ENCODE data around the gene GPC2.

Gene GPC2

DNA sequence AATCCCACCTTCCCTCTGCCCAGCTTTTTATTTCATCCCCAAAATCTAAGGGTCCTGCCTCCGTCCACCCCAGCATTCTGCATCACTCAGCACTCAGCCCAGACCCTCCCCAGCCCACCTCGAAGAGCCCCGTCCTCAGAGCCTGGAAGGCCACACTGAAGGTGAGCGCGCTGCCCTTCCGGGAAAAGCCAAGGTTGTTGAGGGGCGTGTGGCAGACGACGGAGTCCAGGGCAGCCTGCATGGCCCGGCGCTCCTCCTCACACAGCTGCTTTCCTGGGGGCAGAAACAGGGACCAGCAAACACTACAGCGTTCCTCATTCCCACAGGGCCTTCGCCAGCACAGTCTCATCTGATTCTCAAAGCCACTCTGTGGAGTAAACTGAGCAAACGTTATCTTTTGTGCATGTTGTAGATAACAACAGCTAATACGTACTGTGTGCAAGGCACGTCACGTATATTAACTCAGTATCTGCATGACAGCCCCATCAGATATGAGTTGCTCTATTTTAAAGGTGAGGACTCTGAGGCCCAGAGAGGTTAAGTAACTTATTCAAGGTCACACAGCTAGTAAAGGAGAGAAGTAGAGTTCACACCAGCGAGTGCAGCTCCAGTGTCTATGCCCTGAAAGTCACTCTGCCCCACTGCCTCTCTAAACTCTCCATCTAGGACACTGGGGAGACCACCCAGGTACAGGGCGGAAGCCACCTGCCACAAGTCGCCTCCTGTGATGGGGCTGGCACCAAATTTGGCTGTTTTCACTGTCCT, 21.4 kb downstream of the GPC2 start:
- DNase-seq (ENCODE audit: low spot score) = peak; percentile 9
- in situ Hi-C loops (cut with MboI; ENCODE audit: low pct_unique_long_range_greater_than_20kb, low sequenced_read_pairs, unreplicated experiment) = no loop called here
- TF ChIP-seq, protein P1, sequence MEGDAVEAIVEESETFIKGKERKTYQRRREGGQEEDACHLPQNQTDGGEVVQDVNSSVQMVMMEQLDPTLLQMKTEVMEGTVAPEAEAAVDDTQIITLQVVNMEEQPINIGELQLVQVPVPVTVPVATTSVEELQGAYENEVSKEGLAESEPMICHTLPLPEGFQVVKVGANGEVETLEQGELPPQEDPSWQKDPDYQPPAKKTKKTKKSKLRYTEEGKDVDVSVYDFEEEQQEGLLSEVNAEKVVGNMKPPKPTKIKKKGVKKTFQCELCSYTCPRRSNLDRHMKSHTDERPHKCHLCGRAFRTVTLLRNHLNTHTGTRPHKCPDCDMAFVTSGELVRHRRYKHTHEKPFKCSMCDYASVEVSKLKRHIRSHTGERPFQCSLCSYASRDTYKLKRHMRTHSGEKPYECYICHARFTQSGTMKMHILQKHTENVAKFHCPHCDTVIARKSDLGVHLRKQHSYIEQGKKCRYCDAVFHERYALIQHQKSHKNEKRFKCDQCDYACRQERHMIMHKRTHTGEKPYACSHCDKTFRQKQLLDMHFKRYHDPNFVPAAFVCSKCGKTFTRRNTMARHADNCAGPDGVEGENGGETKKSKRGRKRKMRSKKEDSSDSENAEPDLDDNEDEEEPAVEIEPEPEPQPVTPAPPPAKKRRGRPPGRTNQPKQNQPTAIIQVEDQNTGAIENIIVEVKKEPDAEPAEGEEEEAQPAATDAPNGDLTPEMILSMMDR (IDR thresholded peaks at IDR 0.05; ENCODE audit: extremely low read depth, insufficient read depth, missing control alignments) = no peak

DNA sequence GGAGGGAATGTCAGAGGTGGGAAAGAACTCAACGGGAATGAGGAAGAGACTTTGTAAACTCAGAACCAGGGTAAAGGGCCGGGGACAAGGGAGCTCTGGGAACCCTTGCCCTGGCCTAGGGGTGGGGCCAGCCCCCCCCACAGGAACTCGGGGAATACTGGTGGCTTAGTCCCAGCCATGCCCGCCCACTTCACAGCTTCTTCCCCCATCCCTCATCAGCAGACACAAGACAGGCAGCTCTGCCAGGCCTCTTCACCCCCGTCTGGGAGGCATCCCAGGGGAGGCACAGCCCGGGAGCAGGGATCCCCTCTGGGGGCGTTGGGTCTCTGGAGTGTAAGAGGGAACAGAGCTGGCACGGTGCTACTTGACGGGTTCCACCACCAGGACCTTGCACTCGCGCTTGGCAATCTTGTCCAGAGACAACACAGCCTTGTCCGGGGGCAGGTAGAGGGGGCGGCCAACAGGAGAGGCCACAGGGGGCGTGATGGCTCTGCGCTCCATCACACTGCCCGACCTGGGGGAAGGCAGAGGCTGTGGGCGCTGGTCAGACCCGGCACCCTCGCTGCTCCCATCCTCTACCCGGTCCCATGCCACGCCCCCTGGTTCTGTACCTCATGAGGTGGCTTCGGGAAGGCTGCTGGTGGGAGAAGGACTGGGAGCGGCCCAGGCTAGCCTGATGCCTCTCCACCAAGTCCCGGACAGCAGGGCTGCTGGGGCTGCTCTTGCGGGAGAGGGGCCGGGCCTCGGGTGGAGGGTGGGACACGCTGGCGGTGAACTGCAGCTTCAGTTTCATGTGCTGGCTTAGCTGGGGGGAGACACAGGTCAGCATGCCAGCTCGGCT, 22.3 kb downstream of the GPC2 start:
- DNase-seq (ENCODE audit: low spot score) = peak; percentile 7
- in situ Hi-C loops (cut with MboI; ENCODE audit: low pct_unique_long_range_greater_than_20kb, low sequenced_read_pairs, unreplicated experiment) = no loop called here
- TF ChIP-seq, protein P1 (IDR thresholded peaks at IDR 0.05; ENCODE audit: extremely low read depth, insufficient read depth, missing control alignments) = no peak

DNA sequence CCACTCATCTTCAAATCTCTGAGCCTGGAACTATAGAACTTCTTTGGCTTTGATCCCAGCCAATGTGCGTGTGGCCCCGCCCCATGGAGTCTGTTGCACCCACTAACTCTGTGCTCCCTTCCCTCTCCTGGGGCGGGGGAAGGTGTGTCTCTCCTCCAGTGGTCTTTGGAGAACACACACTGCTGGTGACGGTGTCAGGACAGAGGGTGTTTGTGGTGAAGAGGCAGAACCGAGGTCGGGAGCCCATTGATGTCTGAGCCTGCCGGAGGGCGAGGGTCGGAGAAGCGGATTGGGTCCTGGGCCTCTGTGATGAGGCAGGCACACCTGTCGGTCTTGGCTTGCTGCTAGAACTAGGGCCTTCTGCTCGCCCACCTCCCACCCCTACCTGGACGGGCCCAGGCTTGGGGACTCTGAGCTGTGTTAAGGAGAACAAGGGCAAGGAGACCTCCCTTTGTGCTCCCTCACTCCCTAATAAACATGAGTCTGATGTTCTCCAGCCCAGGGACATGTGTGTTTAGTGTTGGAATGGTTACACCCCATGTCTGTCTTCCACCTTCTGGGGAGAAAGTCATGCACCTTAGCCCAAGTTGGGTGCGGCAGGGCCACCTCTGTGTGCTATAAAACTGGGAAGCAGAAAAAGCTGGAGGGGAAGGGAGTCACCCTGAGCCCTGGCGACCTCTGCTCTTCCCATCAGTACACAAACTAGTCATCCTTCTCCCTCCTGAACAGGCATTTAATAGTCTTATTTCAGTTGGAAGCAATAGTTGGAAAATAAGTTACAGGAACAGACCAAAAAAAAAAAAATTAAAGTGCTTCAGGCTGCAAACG, 23.3 kb downstream of the GPC2 start:
- in situ Hi-C loops (cut with MboI; ENCODE audit: low pct_unique_long_range_greater_than_20kb, low sequenced_read_pairs, unreplicated experiment) = no loop called here
- DNase-seq (ENCODE audit: low spot score) = no peak
- TF ChIP-seq, protein P1 (IDR thresholded peaks at IDR 0.05; ENCODE audit: extremely low read depth, insufficient read depth, missing control alignments) = no peak

DNA sequence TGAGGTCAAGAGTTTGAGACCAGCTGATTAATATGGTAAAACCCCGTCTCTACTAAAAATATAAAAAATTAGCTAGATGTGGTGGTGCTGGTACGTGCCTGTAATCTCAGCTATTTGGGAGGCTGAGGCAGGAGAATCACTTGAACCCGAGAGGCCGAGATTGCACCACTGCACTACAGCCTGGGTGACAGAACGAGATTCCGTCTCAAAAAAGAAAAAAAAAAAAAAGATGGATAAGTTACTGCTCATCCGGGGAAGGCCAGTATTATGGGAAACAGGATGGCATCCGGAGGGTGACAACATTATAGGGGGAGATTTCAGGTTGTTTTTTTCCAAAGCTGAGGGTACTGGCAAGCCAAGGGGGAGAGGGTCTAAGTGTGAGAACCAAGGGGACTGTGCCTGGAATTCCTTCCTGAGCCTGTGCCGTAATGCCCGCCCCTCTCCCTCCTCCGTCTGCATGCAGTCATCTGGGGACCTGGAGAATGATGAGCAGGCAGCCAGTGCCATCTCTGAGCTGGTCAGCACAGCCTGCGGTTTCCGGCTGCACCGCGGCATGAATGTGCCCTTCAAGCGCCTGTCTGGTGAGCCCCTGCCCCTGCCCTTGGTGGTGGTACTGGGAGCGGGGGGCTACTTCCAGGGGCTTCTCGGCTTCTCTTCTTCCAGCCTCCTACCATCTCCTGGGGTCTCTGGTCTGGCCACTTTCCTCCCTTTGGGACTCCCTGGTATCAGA, 24.1 kb downstream of the GPC2 start:
- in situ Hi-C loops (cut with MboI; ENCODE audit: low pct_unique_long_range_greater_than_20kb, low sequenced_read_pairs, unreplicated experiment) = no loop called here
- TF ChIP-seq, protein P1 (IDR thresholded peaks at IDR 0.05; ENCODE audit: extremely low read depth, insufficient read depth, missing control alignments) = no peak
- DNase-seq (ENCODE audit: low spot score) = no peak

DNA sequence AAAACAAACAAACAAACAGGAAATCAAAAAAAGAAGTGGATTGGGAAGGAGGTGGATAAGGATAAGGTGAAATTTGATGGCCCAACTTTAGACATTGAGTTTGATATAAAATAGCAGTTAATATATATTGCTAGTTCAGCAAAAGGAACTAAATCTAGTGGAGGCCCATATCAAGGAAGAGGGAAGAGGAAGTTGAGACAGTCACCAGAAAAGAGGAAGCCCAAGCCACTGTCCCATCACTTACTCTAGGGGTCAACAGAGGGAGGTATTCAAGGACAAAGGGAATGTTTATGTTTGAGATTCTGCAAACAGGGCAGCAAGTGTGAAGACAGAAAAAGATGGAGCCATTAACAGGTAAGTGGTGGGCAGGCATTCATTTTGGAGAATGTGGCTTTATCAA, 24.8 kb downstream of the GPC2 start:
- in situ Hi-C loops (cut with MboI; ENCODE audit: low pct_unique_long_range_greater_than_20kb, low sequenced_read_pairs, unreplicated experiment) = no loop called here
- TF ChIP-seq, protein P1 (IDR thresholded peaks at IDR 0.05; ENCODE audit: extremely low read depth, insufficient read depth, missing control alignments) = no peak
- no peak for DNase-seq (ENCODE audit: low spot score)

Measured in GM13977 (cell line).